OCI-LY7 (cell line): Measurements from ENCODE around the gene LPGAT1. TPM values are rescaled to one million over a fixed set of nuclear protein-coding genes. Genes with fewer than 3 reads are reported as not detected.

ENCODE experiments used
- BruUV-seq: library from RNA; stranded (reverse); fragments of 400-500 nt; replicated peaks from 2 replicates; lab custom pipeline; 2021; lab: Mats Ljungman, UMichigan
- CTCF ChIA-PET: fragments of 300-600 bp; sonication (Branson Sonifier 250); formaldehyde crosslinking; loops from one replicate; lab custom pipeline; 2022; ENCODE audit warnings: antibody characterized with exemption; ENCODE audit not compliant: unreplicated experiment; lab: Charles Lee
- POLR2A ChIA-PET: fragments of 300-600 bp; sonication (Branson Sonifier 250); formaldehyde crosslinking; loops from one replicate; lab custom pipeline; 2022; ENCODE audit warnings: antibody characterized with exemption; lab: Charles Lee
- DNase-seq: peaks from one replicate; pipeline ENCODE4 v3.0.0-alpha.2; 2015; ENCODE audit warnings: low spot score
- H2AFZ ChIP-seq: fragments of 200-600 bp; sonication (generic), shearing (Covaris generic); 2 replicates; pipeline ENCODE4 v1.6.1; 2014; ENCODE audit warnings: mild to moderate bottlenecking, antibody characterized with exemption, low read length, moderate library complexity
- H3K27ac ChIP-seq: fragments of 200-600 bp; sonication (generic); 2 replicates; pipeline ENCODE4 v1.5.1; 2014; ENCODE audit warnings: mixed run types, low read depth, mild to moderate bottlenecking, moderate library complexity, low read length, inconsistent platforms; ENCODE audit not compliant: poor library complexity, severe bottlenecking
- H3K36me3 ChIP-seq: fragments of 200-600 bp; sonication (generic); 2 replicates; pipeline ENCODE4 v1.6.1; 2014; ENCODE audit warnings: mild to moderate bottlenecking, antibody characterized with exemption, low read length, moderate library complexity, mixed read lengths; ENCODE audit not compliant: insufficient read depth
- H3K4me1 ChIP-seq: fragments of 200-600 bp; sonication (generic); 2 replicates; pipeline ENCODE4 v1.5.1; 2014; ENCODE audit warnings: mild to moderate bottlenecking, low read length; ENCODE audit not compliant: insufficient read depth, poor library complexity, severe bottlenecking
- H3K4me2 ChIP-seq: fragments of 200-600 bp; sonication (generic); 2 replicates; pipeline ENCODE4 v1.6.1; 2014; ENCODE audit warnings: mild to moderate bottlenecking, low read length
- H3K4me3 ChIP-seq: fragments of 200-600 bp; sonication (generic); 2 replicates; pipeline ENCODE4 v1.5.1; 2014; ENCODE audit warnings: mild to moderate bottlenecking, low read depth, low read length; ENCODE audit not compliant: poor library complexity, severe bottlenecking
- H3K79me2 ChIP-seq: fragments of 200-600 bp; sonication (generic); 2 replicates; pipeline ENCODE4 v1.6.1; 2016; ENCODE audit warnings: low read depth, mild to moderate bottlenecking, low read length, moderate library complexity, mixed read lengths; ENCODE audit not compliant: insufficient read depth
- H3K9me2 ChIP-seq: fragments of 200-600 bp; sonication (generic); 2 replicates; pipeline ENCODE4 v1.6.1; 2016; ENCODE audit warnings: mild to moderate bottlenecking, low read length, mixed read lengths; ENCODE audit not compliant: insufficient read depth
- H3K9me3 ChIP-seq: fragments of 200-600 bp; sonication (generic); 2 replicates; pipeline ENCODE4 v1.6.1; 2014; ENCODE audit warnings: mild to moderate bottlenecking, mixed run types, low read length, mixed read lengths
- H4K20me1 ChIP-seq: fragments of 200-600 bp; sonication (generic); 2 replicates; pipeline ENCODE4 v1.6.1; 2014; ENCODE audit warnings: mild to moderate bottlenecking, antibody characterized with exemption, low read length, moderate library complexity, mixed read lengths; ENCODE audit not compliant: insufficient read depth
- EZH2phosphoT487 ChIP-seq: fragments of 200-600 bp; sonication (generic); IDR thresholded peaks from 2 replicates; pipeline ENCODE4 v1.6.1; 2018; ENCODE audit warnings: low read depth, borderline replicate concordance, mild to moderate bottlenecking, mixed run types, antibody characterized with exemption, low read length, moderate library complexity, mixed read lengths
- intact Hi-C: fragments of 100-400 bp; cut with micrococcal nuclease; formaldehyde crosslinking; loops from one replicate; pipeline ENCODE4 v1.10.0; 2022; ENCODE audit not compliant: unreplicated experiment
- total RNA-seq, 2 experiments: library from RNA; depleted of rRNA in 1 of 2; stranded (reverse); fragments of >200 nt in 1 of 2; shearing (Covaris generic) in 1 of 2; gene quantifications; 2 replicates each; pipeline ENCODE4 v1.2.3, GENCODE V29; 2014 to 2022
- TF ChIP-seq, protein P1 (sequence below): fragments of 200-600 bp; sonication (generic); conservative IDR thresholded peaks from 2 replicates; pipeline ENCODE4 v1.5.1; 2014; ENCODE audit warnings: mild to moderate bottlenecking, antibody characterized with exemption, low read length, moderate library complexity, mixed read lengths

The LPGAT1 gene
- total RNA-seq, 2 experiments from 2014 or later: 14.1 to 35.2 TPM

DNA sequence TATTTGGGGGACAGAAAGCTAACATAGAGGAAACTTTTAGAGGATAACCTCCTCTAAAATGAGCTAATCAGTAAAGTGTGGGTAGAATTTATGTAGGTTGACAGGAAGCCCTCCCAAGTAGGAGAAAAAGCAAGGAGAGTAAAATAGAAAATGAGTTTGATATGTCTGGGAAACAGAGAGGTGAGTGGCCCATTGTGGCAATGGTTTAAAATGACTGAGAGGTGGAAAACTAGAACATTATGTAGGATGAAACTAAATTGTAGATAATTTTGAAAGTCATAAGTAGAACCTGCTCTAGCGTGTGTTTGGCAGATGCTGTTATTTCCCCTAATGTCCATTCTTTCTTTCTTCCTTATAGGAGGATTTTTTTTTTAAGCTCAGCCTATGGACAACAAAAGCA is 8.5 kb upstream of the LPGAT1 start:
- no peaks in the 10 kb centered on the region for H3K9me2 ChIP-seq
- H3K4me1 ChIP-seq: peaks cover 5% of the 10 kb centered on the region
- H2AFZ ChIP-seq: no peak overlapping the region
- no peak overlapping the region for H3K4me2 ChIP-seq
- H3K9me3 ChIP-seq: no peaks in the 10 kb centered on the region
- TF ChIP-seq, protein P1, sequence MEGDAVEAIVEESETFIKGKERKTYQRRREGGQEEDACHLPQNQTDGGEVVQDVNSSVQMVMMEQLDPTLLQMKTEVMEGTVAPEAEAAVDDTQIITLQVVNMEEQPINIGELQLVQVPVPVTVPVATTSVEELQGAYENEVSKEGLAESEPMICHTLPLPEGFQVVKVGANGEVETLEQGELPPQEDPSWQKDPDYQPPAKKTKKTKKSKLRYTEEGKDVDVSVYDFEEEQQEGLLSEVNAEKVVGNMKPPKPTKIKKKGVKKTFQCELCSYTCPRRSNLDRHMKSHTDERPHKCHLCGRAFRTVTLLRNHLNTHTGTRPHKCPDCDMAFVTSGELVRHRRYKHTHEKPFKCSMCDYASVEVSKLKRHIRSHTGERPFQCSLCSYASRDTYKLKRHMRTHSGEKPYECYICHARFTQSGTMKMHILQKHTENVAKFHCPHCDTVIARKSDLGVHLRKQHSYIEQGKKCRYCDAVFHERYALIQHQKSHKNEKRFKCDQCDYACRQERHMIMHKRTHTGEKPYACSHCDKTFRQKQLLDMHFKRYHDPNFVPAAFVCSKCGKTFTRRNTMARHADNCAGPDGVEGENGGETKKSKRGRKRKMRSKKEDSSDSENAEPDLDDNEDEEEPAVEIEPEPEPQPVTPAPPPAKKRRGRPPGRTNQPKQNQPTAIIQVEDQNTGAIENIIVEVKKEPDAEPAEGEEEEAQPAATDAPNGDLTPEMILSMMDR: no peak
- no peak for TF ChIP-seq EZH2phosphoT487
- DNase-seq: no peak
- intact Hi-C loops: no loop called here
- no peaks in the 10 kb centered on the region for H3K79me2 ChIP-seq
- no peaks in the 10 kb centered on the region for H4K20me1 ChIP-seq
- no peaks in the 10 kb centered on the region for H3K36me3 ChIP-seq
- H3K27ac ChIP-seq: no peak overlapping the region
- CTCF ChIA-PET: no interaction called here
- H3K4me3 ChIP-seq: no peak overlapping the region
- POLR2A ChIA-PET: no interaction called here
- BruUV-seq: no TSS peak

DNA sequence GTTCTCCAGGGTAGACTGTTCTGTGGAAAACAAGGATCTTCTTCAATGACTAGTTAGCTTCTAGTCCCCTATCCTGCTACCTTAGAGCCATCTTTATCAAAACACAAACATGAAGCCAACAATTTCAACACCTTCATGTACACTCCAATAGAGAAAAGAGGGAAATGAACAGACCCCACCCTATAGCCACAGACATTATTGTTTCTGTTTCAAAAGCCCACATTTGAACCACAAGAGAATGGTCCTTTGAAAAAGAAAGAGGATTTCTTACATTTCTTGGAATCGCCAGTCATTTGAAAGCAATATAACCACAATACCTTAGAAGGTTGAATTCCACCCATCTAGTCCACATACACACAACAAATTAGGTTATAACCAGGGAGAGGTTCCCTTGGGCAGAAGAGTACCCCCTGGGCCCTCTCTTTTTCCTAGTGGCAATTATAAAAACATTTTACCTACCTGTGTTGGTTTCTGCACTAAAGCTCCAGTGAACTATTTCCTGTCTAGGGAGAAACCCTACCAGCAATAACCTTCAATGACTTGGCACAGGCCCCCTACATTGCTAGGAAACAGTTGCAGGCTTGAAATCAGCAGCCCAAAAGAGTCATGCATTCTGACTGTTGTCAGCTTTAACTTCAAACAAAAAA is 2.7 kb upstream of the LPGAT1 start:
- H3K4me3 ChIP-seq: no peak overlapping the region

More for the DNA sequence above, 2.7 kb upstream of the LPGAT1 start:
- H3K4me1 ChIP-seq: peaks cover 32% of the 10 kb centered on the region
- H3K79me2 ChIP-seq: no peaks in the 10 kb centered on the region
- no peak for TF ChIP-seq EZH2phosphoT487
- TF ChIP-seq, protein P1: no peak
- H3K36me3 ChIP-seq: no peaks in the 10 kb centered on the region
- H3K9me2 ChIP-seq: no peaks in the 10 kb centered on the region
- ChIA-PET CTCF (no interaction called here), POLR2A (no interaction called here)
- BruUV-seq: no TSS peak
- DNase-seq: no peak
- no peak overlapping the region for H3K4me2 ChIP-seq
- H3K27ac ChIP-seq: no peak overlapping the region
- H3K9me3 ChIP-seq: no peaks in the 10 kb centered on the region
- intact Hi-C loops: loop anchor here (5.0 kb wide), 1 partner anchor 454 kb away; the partner anchor contains the start of gene PPP2R5A
- no peak overlapping the region for H2AFZ ChIP-seq
- H4K20me1 ChIP-seq: peaks cover 7% of the 10 kb centered on the region; the same call in 1 of the 2 replicates
